ENCODE data around the gene ACO2. TPM values are rescaled to one million over a fixed set of nuclear protein-coding genes. Genes with fewer than 3 reads are reported as not detected.
A peak's percentile ranks its signal among the peaks of the same experiment; 100 is the strongest.

The ACO2 gene
- total RNA-seq, 1 experiment from 2014 or later: 66.6 TPM

GRCh38 chr22:41561335-41561734, 92.4 kb downstream of the ACO2 start:
- H3K23me2 ChIP-seq (ENCODE audit: insufficient read length, low read depth, low read length, poor library complexity, severe bottlenecking): no peaks in the 10 kb centered on the region
- no peak overlapping the region for H3K27ac ChIP-seq (ENCODE audit: insufficient read length, low read depth, low read length)
- peaks cover 3% of the 10 kb centered on the region; the same call in 1 of the 2 replicates for H3K4me1 ChIP-seq (ENCODE audit: insufficient read depth, low read length)
- H2BK15ac ChIP-seq (ENCODE audit: low read depth, low read length): no peak overlapping the region
- peaks cover 47 to 54% of the 10 kb centered on the region in 2 experiments for H3K4me1 Mint-ChIP-seq
- no peak overlapping the region for H3K56ac ChIP-seq (ENCODE audit: insufficient read length, low read depth, low read length)
- H2BK5ac ChIP-seq (ENCODE audit: insufficient read length, low read length): no peak overlapping the region
- no peak overlapping the region for H3K18ac ChIP-seq (ENCODE audit: insufficient read length, low read depth, low read length)
- WGBS (ENCODE audit: extremely low coverage, insufficient read length, low lambda C conversion rate): no CpG with 5 or more reads among the region's 10 CpGs
- H2BK12ac ChIP-seq (ENCODE audit: insufficient read length, low read depth, low read length): no peak overlapping the region
- peak overlapping the region; percentile 44 to 61 for H3K4me3 Mint-ChIP-seq
- peaks cover 7% of the 10 kb centered on the region; the same call in 1 of the 2 replicates for H3K27me3 Mint-ChIP-seq (ENCODE audit: low read depth)
- no peak overlapping the region for H4K8ac ChIP-seq (replicated peaks; ENCODE audit: insufficient read length, low read depth, low read length)
- no peak overlapping the region for H3K14ac ChIP-seq (ENCODE audit: insufficient read depth, low read length)
- no peak overlapping the region for H3K9ac ChIP-seq (ENCODE audit: extremely low read depth, insufficient read length, low read length)
- H2AK5ac ChIP-seq (ENCODE audit: insufficient read length, low read length): no peak overlapping the region
- H3K27ac Mint-ChIP-seq: peak overlapping the region in 1 of 3 experiments; percentile 26; a peak in 2 of 7 replicates
- H2AFZ ChIP-seq (ENCODE audit: low read length): no peak overlapping the region
- no peaks in the 10 kb centered on the region for H3K27me3 ChIP-seq (ENCODE audit: insufficient read depth, low read length)
- no peak for TF ChIP-seq CTCF (conservative IDR thresholded peaks at IDR 0.05)
- peak; percentile 54 for DNase-seq
- no peaks in the 10 kb centered on the region; a peak in 1 of 7 replicates for H3K36me3 Mint-ChIP-seq (ENCODE audit: insufficient read depth in 1 of 3, low read depth in 3 of 3)
- no peak overlapping the region for H3K23ac ChIP-seq (ENCODE audit: insufficient read length, low read depth, low read length)
- no peak overlapping the region for H4K91ac ChIP-seq (ENCODE audit: insufficient read length, low read depth, low read length)
- no peaks in the 10 kb centered on the region for H3K79me1 ChIP-seq (ENCODE audit: insufficient read depth, low read depth, low read length, poor library complexity, severe bottlenecking)
- H2BK120ac ChIP-seq (ENCODE audit: low read depth, low read length, poor library complexity, severe bottlenecking): no peak overlapping the region
- H3K4me2 ChIP-seq (ENCODE audit: insufficient read depth, insufficient read length, low read length): peak overlapping the region; percentile 21
- no peaks in the 10 kb centered on the region for H3K9me3 ChIP-seq (ENCODE audit: control insufficient read depth, low read depth, low read length)
- no peak overlapping the region for H3K4ac ChIP-seq (ENCODE audit: low read depth, low read length)
- no peak overlapping the region for H4K5ac ChIP-seq (ENCODE audit: insufficient read length, low read depth, low read length)
- no peak overlapping the region for H2BK20ac ChIP-seq (ENCODE audit: low read depth, low read length, poor library complexity, severe bottlenecking)
- H3T11ph ChIP-seq (ENCODE audit: low read length): no peak overlapping the region
- H3K9me3 Mint-ChIP-seq: no peaks in the 10 kb centered on the region
- no peaks in the 10 kb centered on the region for H4K20me1 ChIP-seq (ENCODE audit: control insufficient read depth, insufficient read depth, insufficient read length)
- H3K79me2 ChIP-seq (ENCODE audit: insufficient read depth, low read length): no peaks in the 10 kb centered on the region

Data from H9 (cell line).